B cell (primary cell): ENCODE measurements around the gene ADORA2B. TPM values are rescaled to one million over a fixed set of nuclear protein-coding genes. Genes with fewer than 3 reads are reported as not detected.
"Not testable (repeated sequence)": the region's sequence is repeated elsewhere in the genome, so short reads cannot be mapped to it uniquely, and the experiment has no call there.

Experiments
- ATAC-seq: fragments of 200-7000 bp; cut with Tn5 transposase; one replicate; pipeline ENCODE4 v1.10.0; 2021; ENCODE audit warnings: low read depth, mild to moderate bottlenecking, moderate number of reproducible peaks, moderate library complexity
- CTCF ChIA-PET: fragments of 350-600 bp; sonication (Branson Sonifier 250); formaldehyde crosslinking; loops from one replicate; lab custom pipeline; 2021; ENCODE audit warnings: antibody characterized with exemption, inconsistent platforms; lab: Charles Lee
- POLR2A ChIA-PET: fragments of 350-600 bp; sonication (Branson Sonifier 250); formaldehyde crosslinking; loops from one replicate; lab custom pipeline; 2021; ENCODE audit warnings: antibody characterized with exemption; lab: Charles Lee
- DNase-seq: peaks from one replicate; pipeline ENCODE4 v3.0.0; 2013
- H2AFZ ChIP-seq: 2 replicates; pipeline ENCODE4 v1.6.1; 2012; ENCODE audit warnings: mild to moderate bottlenecking, low read depth, low read length; ENCODE audit not compliant: insufficient read depth, poor library complexity, severe bottlenecking
- H3K27ac ChIP-seq, 2 donors: 1 replicate in 1 of 2; 2 replicates in 1 of 2; pipeline ENCODE4 v1.5.1; 2012 to 2013; ENCODE audit warnings: low read length in 2 of 2, mild to moderate bottlenecking in 2 of 2, moderate library complexity in 1 of 2
- H3K27me3 ChIP-seq, 4 experiments: fragments of 200-600 bp in 1 of 4; sonication (generic) in 1 of 4; replicated peaks in 1 of 4; 1 replicate in 2 of 4; 2 replicates in 2 of 4; pipeline versions ENCODE4 v1.6.1 to v1.7.0; 2013 to 2016; ENCODE audit warnings: low read length in 3 of 4, mild to moderate bottlenecking in 2 of 4, mixed read lengths in 1 of 4, moderate library complexity in 1 of 4; ENCODE audit not compliant: insufficient read depth in 4 of 4, control insufficient read depth in 3 of 4; ENCODE audit errors: control extremely low read depth in 1 of 4
- H3K36me3 ChIP-seq, 2 experiments: replicated peaks in 1 of 2; 1 replicate in 1 of 2; 2 replicates in 1 of 2; pipeline versions ENCODE4 v1.6.1 to v1.7.1; 2013; ENCODE audit warnings: low read length in 1 of 2; ENCODE audit not compliant: insufficient read depth in 2 of 2, control insufficient read depth in 1 of 2; ENCODE audit errors: control extremely low read depth in 1 of 2, extremely low read depth in 1 of 2
- H3K4me1 ChIP-seq, 2 donors: fragments of 200-600 bp in 1 of 2; sonication (generic) in 1 of 2; 1 replicate in 1 of 2; 2 replicates in 1 of 2; pipeline versions ENCODE4 v1.5.1 to v1.6.1; 2013 to 2017; ENCODE audit warnings: low read length in 2 of 2; ENCODE audit not compliant: control insufficient read depth in 2 of 2, insufficient read depth in 2 of 2
- H3K4me2 ChIP-seq: replicated peaks from 2 replicates; pipeline ENCODE3; 2012; ENCODE audit warnings: mild to moderate bottlenecking, low read depth, low read length; ENCODE audit not compliant: poor library complexity, severe bottlenecking
- H3K4me3 ChIP-seq, 5 experiments: fragments of 200-600 bp in 1 of 5; sonication (generic) in 1 of 5; 1 replicate in 3 of 5; 2 replicates in 2 of 5; pipeline versions ENCODE4 v1.5.1 to v1.7.0; 2011 to 2016; ENCODE audit warnings: low read length in 4 of 5, mild to moderate bottlenecking in 4 of 5, low read depth in 2 of 5, control low read depth in 1 of 5, moderate library complexity in 1 of 5; ENCODE audit not compliant: insufficient read depth in 1 of 5; ENCODE audit errors: control extremely low read depth in 1 of 5, extremely low read depth in 1 of 5
- H3K79me2 ChIP-seq: fragments of 200-600 bp; sonication (generic); one replicate; pipeline ENCODE4 v1.6.0; 2016; ENCODE audit warnings: low read length; ENCODE audit not compliant: control insufficient read depth, insufficient read depth
- H3K9ac ChIP-seq: fragments of 200-600 bp; sonication (generic); 2 replicates; pipeline ENCODE4 v1.6.1; 2017; ENCODE audit warnings: mild to moderate bottlenecking, low read length, moderate library complexity
- H3K9me3 ChIP-seq, 3 donors: one replicate each; pipeline versions ENCODE4 v1.6.1 to v1.7.1; 2013; ENCODE audit warnings: low read length in 2 of 3; ENCODE audit not compliant: control insufficient read depth in 2 of 3, insufficient read depth in 1 of 3; ENCODE audit errors: control extremely low read depth in 1 of 3
- H4K20me1 ChIP-seq: 2 replicates; pipeline ENCODE4 v1.6.0; 2012; ENCODE audit warnings: mild to moderate bottlenecking, low read length; ENCODE audit not compliant: insufficient read depth, control insufficient read depth, poor library complexity, severe bottlenecking
- H3K27ac Mint-ChIP-seq: one replicate; pipeline ENCODE4 v1.8.0; 2021; ENCODE audit warnings: mixed read lengths
- H3K27me3 Mint-ChIP-seq: one replicate; pipeline ENCODE4 v1.8.0; 2021; ENCODE audit warnings: mixed read lengths
- H3K4me1 Mint-ChIP-seq: one replicate; pipeline ENCODE4 v1.8.0; 2021; ENCODE audit warnings: mixed read lengths
- H3K4me3 Mint-ChIP-seq: one replicate; pipeline ENCODE4 v1.8.0; 2021; ENCODE audit warnings: mixed read lengths
- H3K9me3 Mint-ChIP-seq: one replicate; pipeline ENCODE4 v1.8.0; 2022; ENCODE audit warnings: mixed read lengths; ENCODE audit not compliant: insufficient read depth
- EZH2 ChIP-seq: IDR thresholded peaks from 2 replicates; pipeline ENCODE4 v1.6.1; 2012; ENCODE audit warnings: borderline replicate concordance, low read depth, mild to moderate bottlenecking, moderate library complexity, low read length; ENCODE audit not compliant: insufficient read depth, poor library complexity, severe bottlenecking
- WGBS: methylation state at CpG from one replicate; pipeline ENCODE4 v1.1.5; 2013; ENCODE audit warnings: missing lambda C conversion rate; ENCODE audit not compliant: insufficient coverage; 5-methylcytosine and 5-hydroxymethylcytosine counted together
- intact Hi-C: fragments of 100-400 bp; cut with micrococcal nuclease; formaldehyde crosslinking; loops from one replicate; pipeline ENCODE4 v1.10.0; 2022
- polyA plus RNA-seq: library from polyadenylated mRNA; depleted of rRNA; stranded (reverse); fragments of >200 nt; gene quantifications from 2 replicates; pipeline ENCODE4 v1.2.3, GENCODE V29; 2012
- total RNA-seq, 2 donors: library from RNA; stranded (reverse); fragments of 120-200 nt in 1 of 2; gene quantifications; 1 replicate in 1 of 2; 2 replicates in 1 of 2; pipeline versions ENCODE4 v1.2.3 to v1.2.4, GENCODE V29; 2013 to 2022
- TF ChIP-seq, protein P1 (sequence below): fragments of 200-600 bp; IDR thresholded peaks from one replicate; pipeline ENCODE4 v1.8.0; 2022; ENCODE audit warnings: antibody characterized with exemption, mild to moderate bottlenecking

ADORA2B gene
- total and polyA plus RNA-seq, 2 donors (not counting 1 experiment from before 2014, with no cell fraction given) = not detected

DNA sequence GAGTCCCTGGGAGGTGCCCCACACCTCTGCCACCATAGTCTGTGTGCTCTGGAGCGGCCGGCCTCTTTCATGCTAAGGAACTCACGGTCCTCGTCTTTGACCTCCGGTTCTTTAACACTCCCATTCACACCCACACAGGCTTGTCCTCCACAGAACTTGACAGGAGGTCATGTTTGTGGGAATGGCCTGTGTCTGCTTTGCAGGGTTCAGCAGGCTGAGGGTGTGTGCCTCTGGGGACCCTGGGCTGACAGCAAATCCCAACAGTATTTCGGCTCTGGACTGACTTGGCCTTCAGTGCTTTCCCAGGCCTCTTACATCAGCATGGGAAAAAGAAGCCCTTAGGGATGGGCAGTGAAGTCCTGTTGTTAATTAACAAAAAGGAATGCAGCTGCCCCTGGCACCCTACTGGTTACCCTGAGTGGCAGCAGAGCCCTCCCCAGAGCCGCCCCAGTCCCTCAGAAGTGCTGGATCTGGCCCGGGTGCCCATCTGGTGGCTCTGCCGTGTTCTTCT is 35.4 kb upstream of the ADORA2B start:
- no peaks in the 10 kb centered on the region for H3K27me3 ChIP-seq
- H3K4me3 ChIP-seq = no peak overlapping the region
- CTCF ChIA-PET = no interaction called here
- POLR2A ChIA-PET = no interaction called here
- no peak overlapping the region for H3K27ac Mint-ChIP-seq
- H3K79me2 ChIP-seq = no peaks in the 10 kb centered on the region
- TF ChIP-seq EZH2 = no peak
- TF ChIP-seq, protein P1, sequence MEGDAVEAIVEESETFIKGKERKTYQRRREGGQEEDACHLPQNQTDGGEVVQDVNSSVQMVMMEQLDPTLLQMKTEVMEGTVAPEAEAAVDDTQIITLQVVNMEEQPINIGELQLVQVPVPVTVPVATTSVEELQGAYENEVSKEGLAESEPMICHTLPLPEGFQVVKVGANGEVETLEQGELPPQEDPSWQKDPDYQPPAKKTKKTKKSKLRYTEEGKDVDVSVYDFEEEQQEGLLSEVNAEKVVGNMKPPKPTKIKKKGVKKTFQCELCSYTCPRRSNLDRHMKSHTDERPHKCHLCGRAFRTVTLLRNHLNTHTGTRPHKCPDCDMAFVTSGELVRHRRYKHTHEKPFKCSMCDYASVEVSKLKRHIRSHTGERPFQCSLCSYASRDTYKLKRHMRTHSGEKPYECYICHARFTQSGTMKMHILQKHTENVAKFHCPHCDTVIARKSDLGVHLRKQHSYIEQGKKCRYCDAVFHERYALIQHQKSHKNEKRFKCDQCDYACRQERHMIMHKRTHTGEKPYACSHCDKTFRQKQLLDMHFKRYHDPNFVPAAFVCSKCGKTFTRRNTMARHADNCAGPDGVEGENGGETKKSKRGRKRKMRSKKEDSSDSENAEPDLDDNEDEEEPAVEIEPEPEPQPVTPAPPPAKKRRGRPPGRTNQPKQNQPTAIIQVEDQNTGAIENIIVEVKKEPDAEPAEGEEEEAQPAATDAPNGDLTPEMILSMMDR = no peak
- H3K4me1 Mint-ChIP-seq = no peaks in the 10 kb centered on the region
- no peak overlapping the region for H3K4me3 Mint-ChIP-seq
- intact Hi-C loops = no loop called here
- H4K20me1 ChIP-seq = no peaks in the 10 kb centered on the region
- H3K9me3 Mint-ChIP-seq = no peaks in the 10 kb centered on the region
- H3K36me3 ChIP-seq = no peaks in the 10 kb centered on the region
- no peak overlapping the region for H2AFZ ChIP-seq
- DNase-seq (no peak), ATAC-seq (no peak)
- peaks cover 10% of the 10 kb centered on the region for H3K27me3 Mint-ChIP-seq
- no peaks in the 10 kb centered on the region for H3K4me1 ChIP-seq
- H3K4me2 ChIP-seq = no peak overlapping the region
- no peak overlapping the region for H3K27ac ChIP-seq
- no peaks in the 10 kb centered on the region for H3K9me3 ChIP-seq
- no peak overlapping the region for H3K9ac ChIP-seq
- 97% methylated on average over 5 of the region's 9 CpGs for WGBS

DNA sequence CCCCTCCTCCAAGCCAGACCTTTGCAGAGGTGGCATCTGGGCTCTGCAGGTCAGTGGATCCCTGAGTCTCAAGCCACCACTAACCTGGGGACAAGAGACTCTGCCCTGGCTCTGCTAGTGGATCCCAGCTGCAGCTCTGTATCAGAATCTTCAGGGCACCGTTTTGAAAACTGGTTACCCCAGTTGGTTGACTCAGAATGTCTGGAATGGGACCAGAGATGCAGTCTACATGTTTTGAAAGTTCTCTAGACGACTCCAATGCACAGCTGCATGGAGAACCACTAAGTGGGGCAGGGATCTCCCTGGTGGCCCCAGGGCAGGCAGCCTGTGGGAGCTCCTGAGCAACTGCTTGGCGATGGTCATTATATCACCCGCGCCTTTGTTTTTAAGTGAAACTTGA is 34.1 kb upstream of the ADORA2B start:
- Histone ChIP-seq H3K4me1 (no peaks in the 10 kb centered on the region), H3K79me2 (no peaks in the 10 kb centered on the region), H3K9me3 (no peaks in the 10 kb centered on the region), H4K20me1 (no peaks in the 10 kb centered on the region), H3K36me3 (no peaks in the 10 kb centered on the region), H3K27ac (no peak overlapping the region), H2AFZ (no peak overlapping the region), H3K4me2 (no peak overlapping the region), H3K4me3 (no peak overlapping the region), H3K9ac (no peak overlapping the region), H3K27me3 (no peaks in the 10 kb centered on the region)
- H3K27me3 Mint-ChIP-seq = peaks cover 10% of the 10 kb centered on the region
- POLR2A ChIA-PET = no interaction called here
- H3K4me1 Mint-ChIP-seq = no peaks in the 10 kb centered on the region
- H3K9me3 Mint-ChIP-seq = no peaks in the 10 kb centered on the region
- ATAC-seq (no peak), DNase-seq (no peak)
- WGBS = 89% methylated on average over 5 of the region's 5 CpGs
- H3K4me3 Mint-ChIP-seq = no peak overlapping the region
- intact Hi-C loops = no loop called here
- no peak overlapping the region for H3K27ac Mint-ChIP-seq
- CTCF ChIA-PET = no interaction called here
- TF ChIP-seq, protein P1 = no peak
- TF ChIP-seq EZH2 = no peak

DNA sequence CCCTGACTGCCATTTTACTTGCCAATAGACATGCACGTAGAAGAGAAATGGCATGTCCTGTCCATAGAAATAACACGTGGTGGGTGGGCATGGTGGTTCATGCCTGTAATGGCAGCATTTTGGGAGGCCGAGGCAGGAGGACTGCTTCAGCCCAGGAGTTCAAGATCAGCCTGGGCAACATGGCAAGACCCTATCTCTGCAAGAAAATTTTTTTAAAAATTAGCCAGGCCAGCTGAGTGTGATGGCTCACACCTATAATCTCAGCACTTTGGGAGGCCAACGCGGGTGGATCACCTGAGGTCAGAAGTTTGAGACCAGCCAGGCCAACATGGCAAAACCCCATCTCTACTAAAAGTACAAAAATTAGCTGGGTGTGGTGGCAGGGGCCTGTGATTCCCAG is 33.2 kb upstream of the ADORA2B start:
- not testable (repeated sequence) for H3K4me3 ChIP-seq, H3K4me3 Mint-ChIP-seq

More for the DNA sequence above, 33.2 kb upstream of the ADORA2B start:
- POLR2A ChIA-PET, H3K79me2 ChIP-seq, H3K4me1 ChIP-seq, H4K20me1 ChIP-seq, H2AFZ ChIP-seq, DNase-seq, H3K27ac ChIP-seq, H3K4me1 Mint-ChIP-seq, H3K9ac ChIP-seq, H3K36me3 ChIP-seq, H3K4me2 ChIP-seq, intact Hi-C loops, H3K9me3 ChIP-seq, H3K27me3 ChIP-seq, H3K9me3 Mint-ChIP-seq, ATAC-seq, CTCF ChIA-PET, H3K27ac Mint-ChIP-seq: not testable (repeated sequence)
- peaks cover 14% of the 10 kb centered on the region for H3K27me3 Mint-ChIP-seq
- 87% methylated on average over 3 of the region's 5 CpGs for WGBS
